Keratinocyte (primary cell): ENCODE data around the gene CRIP3. TPM values are rescaled to one million over a fixed set of nuclear protein-coding genes. Genes with fewer than 3 reads are reported as not detected.

ENCODE experiments used
- DNase-seq: peaks from one replicate; pipeline ENCODE4 v3.0.0-alpha.2; 2011; ENCODE audit warnings: low read depth, missing footprints, low spot score
- FAIRE-seq: peaks from 2 replicates; lab custom pipeline; 2011; peaks lifted over from hg19 to GRCh38; lab: Jason Lieb, UNC
- H2AFZ ChIP-seq: 2 replicates; pipeline ENCODE4 v1.6.0; 2012; ENCODE audit warnings: low read length, control low read depth, inconsistent platforms; ENCODE audit not compliant: control insufficient read depth
- H3K27ac ChIP-seq: 2 replicates; pipeline ENCODE4 v1.5.1; 2011; ENCODE audit warnings: low read length; ENCODE audit not compliant: control insufficient read depth, insufficient read depth
- H3K27me3 ChIP-seq: 3 replicates; pipeline ENCODE4 v1.6.0; 2011; ENCODE audit warnings: low read length; ENCODE audit not compliant: control insufficient read depth, insufficient read depth; ENCODE audit errors: extremely low read depth
- H3K36me3 ChIP-seq, 2 experiments: 2 replicates in 1 of 2; 3 replicates in 1 of 2; pipeline ENCODE4 v1.5.1; 2011; ENCODE audit warnings: low read length in 2 of 2, mild to moderate bottlenecking in 1 of 2; ENCODE audit not compliant: control insufficient read depth in 2 of 2, insufficient read depth in 2 of 2; ENCODE audit errors: extremely low read depth in 1 of 2
- H3K4me1 ChIP-seq: 3 replicates; pipeline ENCODE4 v1.5.1; 2011; ENCODE audit warnings: low read length; ENCODE audit not compliant: control insufficient read depth, insufficient read depth; ENCODE audit errors: extremely low read depth
- H3K4me2 ChIP-seq: 3 replicates; pipeline ENCODE4 v1.6.0; 2011; ENCODE audit warnings: low read depth, low read length; ENCODE audit not compliant: control insufficient read depth, insufficient read depth; ENCODE audit errors: extremely low read depth
- H3K4me3 ChIP-seq, 3 experiments: fragments of 200-600 bp in 1 of 3; sonication (generic) in 1 of 3; 2 replicates in 2 of 3; 3 replicates in 1 of 3; pipeline ENCODE4 v1.5.1; 2011 to 2016; ENCODE audit warnings: low read length in 3 of 3, mild to moderate bottlenecking in 3 of 3, control low read depth in 2 of 3, inconsistent platforms in 1 of 3, low read depth in 1 of 3, mixed read lengths in 1 of 3, mixed run types in 1 of 3, moderate library complexity in 1 of 3; ENCODE audit not compliant: control insufficient read depth in 2 of 3, insufficient read depth in 2 of 3; ENCODE audit errors: extremely low read depth in 1 of 3
- H3K79me2 ChIP-seq: 2 replicates; pipeline ENCODE4 v1.6.0; 2012; ENCODE audit warnings: low read length; ENCODE audit not compliant: control insufficient read depth, insufficient read depth
- H3K9ac ChIP-seq: 3 replicates; pipeline ENCODE4 v1.6.0; 2011; ENCODE audit warnings: low read length; ENCODE audit not compliant: control insufficient read depth, insufficient read depth; ENCODE audit errors: extremely low read depth
- H3K9me1 ChIP-seq: 3 replicates; pipeline ENCODE4 v1.6.0; 2011; ENCODE audit warnings: low read length; ENCODE audit not compliant: control insufficient read depth, insufficient read depth; ENCODE audit errors: extremely low read depth
- H3K9me3 ChIP-seq: 2 replicates; pipeline ENCODE4 v1.5.1; 2012; ENCODE audit warnings: low read depth, low read length; ENCODE audit not compliant: control insufficient read depth
- H4K20me1 ChIP-seq: 3 replicates; pipeline ENCODE4 v1.6.0; 2011; ENCODE audit warnings: low read length; ENCODE audit not compliant: control insufficient read depth, insufficient read depth; ENCODE audit errors: extremely low read depth
- EZH2 ChIP-seq: IDR thresholded peaks from one replicate; pipeline ENCODE4 v1.6.1; 2012; ENCODE audit warnings: inconsistent platforms, mild to moderate bottlenecking, low read length, moderate library complexity
- dilution Hi-C: fragments of 300-500 bp; cut with MboI; formaldehyde crosslinking; loops from one replicate; pipeline ENCODE4 v1.7.0; 2020; ENCODE audit warnings: low sequenced_read_pairs; ENCODE audit not compliant: extremely low pct_ligation_motif_present
- polyA plus RNA-seq, 5 experiments: library from polyadenylated mRNA; depleted of rRNA in 3 of 5; stranded (reverse) in 3 of 5; stranded (forward) in 1 of 5; unstranded in 1 of 5; fragments of >200 nt; gene quantifications; 1 replicate in 1 of 5; 2 replicates in 3 of 5; 3 replicates in 1 of 5; pipeline versions ENCODE4 v1.2.1 to v1.2.3, GENCODE V29; 2011 to 2012; ENCODE audit warnings: missing spikeins in 2 of 5, low read depth in 1 of 5, low replicate concordance in 1 of 5
- TF ChIP-seq, protein P1 (sequence below), 3 experiments: IDR thresholded peaks in 1 of 3; conservative IDR thresholded peaks in 1 of 3; optimal IDR thresholded peaks in 1 of 3; 2 replicates in 2 of 3; 3 replicates in 1 of 3; pipeline versions ENCODE3 to v1.5.1; 2011; ENCODE audit warnings: low read length in 3 of 3, mild to moderate bottlenecking in 3 of 3, moderate library complexity in 2 of 3, control low read depth in 1 of 3, inconsistent platforms in 1 of 3; ENCODE audit not compliant: insufficient read depth in 2 of 3; ENCODE audit errors: extremely low read depth in 1 of 3

CRIP3 gene
- polyA plus RNA-seq, 1 donor (not counting 4 experiments of a cell fraction or from before 2014, with no cell fraction given) = 0.26 TPM

DNA sequence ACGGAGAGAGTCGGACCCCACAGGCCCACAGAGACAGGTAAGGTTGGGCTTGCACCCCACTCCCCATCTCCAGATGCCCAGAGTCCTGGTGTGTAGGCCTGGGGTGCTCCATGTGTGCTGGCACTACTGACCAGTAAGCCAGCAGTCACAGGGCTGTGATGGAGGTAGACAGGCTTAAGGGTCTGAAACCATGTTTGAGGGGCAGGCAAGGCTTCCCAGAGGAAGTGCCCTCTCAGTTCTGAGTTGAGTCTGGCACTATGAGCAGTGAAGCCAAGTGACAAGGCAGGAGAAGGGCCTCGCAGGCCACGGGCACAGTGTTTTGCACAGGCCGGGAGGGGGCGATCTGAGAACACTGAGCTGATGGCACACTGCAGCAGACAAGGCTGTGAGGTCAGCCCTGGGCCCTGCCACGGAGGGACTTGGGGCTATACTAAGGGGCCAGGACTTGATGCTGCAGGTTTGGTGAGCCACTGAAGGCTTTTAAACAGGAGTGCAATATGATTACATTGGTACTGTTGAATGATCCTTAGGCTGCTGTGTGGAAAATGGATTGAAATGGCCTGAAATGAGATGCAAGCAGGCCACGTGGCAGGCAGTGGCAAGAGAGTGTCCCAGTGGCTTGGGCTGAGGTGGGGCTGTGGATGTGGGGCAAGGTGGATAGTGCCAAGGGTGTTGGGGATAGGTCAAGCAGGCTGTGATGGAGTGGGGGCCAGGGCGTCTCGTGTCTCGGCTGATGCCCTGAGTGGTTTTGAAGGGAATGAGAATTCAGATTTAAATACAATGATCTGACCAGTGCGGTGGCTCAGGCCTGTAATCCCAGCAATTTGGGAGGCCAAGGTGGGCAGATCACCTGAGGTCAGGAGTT, 45.1 kb downstream of the CRIP3 start:
- no peak overlapping the region for H3K27ac ChIP-seq
- no peak overlapping the region for H2AFZ ChIP-seq
- TF ChIP-seq, protein P1, sequence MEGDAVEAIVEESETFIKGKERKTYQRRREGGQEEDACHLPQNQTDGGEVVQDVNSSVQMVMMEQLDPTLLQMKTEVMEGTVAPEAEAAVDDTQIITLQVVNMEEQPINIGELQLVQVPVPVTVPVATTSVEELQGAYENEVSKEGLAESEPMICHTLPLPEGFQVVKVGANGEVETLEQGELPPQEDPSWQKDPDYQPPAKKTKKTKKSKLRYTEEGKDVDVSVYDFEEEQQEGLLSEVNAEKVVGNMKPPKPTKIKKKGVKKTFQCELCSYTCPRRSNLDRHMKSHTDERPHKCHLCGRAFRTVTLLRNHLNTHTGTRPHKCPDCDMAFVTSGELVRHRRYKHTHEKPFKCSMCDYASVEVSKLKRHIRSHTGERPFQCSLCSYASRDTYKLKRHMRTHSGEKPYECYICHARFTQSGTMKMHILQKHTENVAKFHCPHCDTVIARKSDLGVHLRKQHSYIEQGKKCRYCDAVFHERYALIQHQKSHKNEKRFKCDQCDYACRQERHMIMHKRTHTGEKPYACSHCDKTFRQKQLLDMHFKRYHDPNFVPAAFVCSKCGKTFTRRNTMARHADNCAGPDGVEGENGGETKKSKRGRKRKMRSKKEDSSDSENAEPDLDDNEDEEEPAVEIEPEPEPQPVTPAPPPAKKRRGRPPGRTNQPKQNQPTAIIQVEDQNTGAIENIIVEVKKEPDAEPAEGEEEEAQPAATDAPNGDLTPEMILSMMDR (optimal IDR thresholded peaks at IDR 0.05 in 1 of 3, IDR thresholded peaks at IDR 0.05 in 1 of 3, conservative IDR thresholded peaks at IDR 0.05 in 1 of 3; ENCODE audit: extremely low read depth in 1 of 3, insufficient read depth in 2 of 3, low read length in 3 of 3) = peak; percentile 93 to 100 (median 95)
- TF ChIP-seq EZH2 = no peak
- no peaks in the 10 kb centered on the region for H3K36me3 ChIP-seq
- no peaks in the 10 kb centered on the region for H4K20me1 ChIP-seq
- FAIRE-seq (no peak), DNase-seq (no peak)
- H3K9me1 ChIP-seq = no peaks in the 10 kb centered on the region
- H3K4me2 ChIP-seq = no peak overlapping the region
- H3K4me1 ChIP-seq = no peaks in the 10 kb centered on the region
- no peak overlapping the region for H3K4me3 ChIP-seq
- dilution Hi-C loops = no loop called here
- no peaks in the 10 kb centered on the region for H3K9me3 ChIP-seq
- H3K79me2 ChIP-seq = no peaks in the 10 kb centered on the region
- H3K9ac ChIP-seq = no peak overlapping the region
- peaks cover 9% of the 10 kb centered on the region for H3K27me3 ChIP-seq

DNA sequence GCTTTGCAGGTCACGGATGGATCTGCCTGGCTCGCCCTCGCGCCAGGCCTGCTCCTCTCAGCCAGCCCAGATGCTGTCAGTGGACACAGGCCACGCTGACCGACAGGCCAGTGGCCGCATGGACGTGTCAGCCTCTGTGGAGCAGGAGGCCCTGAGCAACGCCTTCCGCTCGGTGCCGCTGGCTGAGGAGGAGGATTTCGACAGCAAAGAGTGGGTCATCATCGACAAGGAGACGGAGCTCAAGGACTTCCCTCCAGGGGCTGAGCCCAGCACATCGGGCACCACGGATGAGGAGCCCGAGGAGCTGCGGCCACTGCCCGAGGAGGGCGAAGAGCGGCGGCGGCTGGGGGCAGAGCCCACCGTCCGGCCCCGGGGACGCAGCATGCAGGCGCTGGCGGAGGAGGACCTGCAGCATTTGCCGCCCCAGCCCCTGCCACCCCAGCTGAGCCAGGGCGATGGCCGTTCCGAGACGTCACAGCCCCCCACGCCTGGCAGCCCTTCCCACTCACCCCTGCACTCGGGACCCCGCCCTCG, 45.8 kb downstream of the CRIP3 start:
- DNase-seq = no peak
- no peaks in the 10 kb centered on the region for H3K79me2 ChIP-seq
- no peak for FAIRE-seq
- H3K27ac ChIP-seq = no peak overlapping the region
- no peak overlapping the region for H3K9ac ChIP-seq
- peaks cover 3% of the 10 kb centered on the region for H3K27me3 ChIP-seq
- dilution Hi-C loops = no loop called here
- H2AFZ ChIP-seq = no peak overlapping the region
- H3K4me2 ChIP-seq = no peak overlapping the region
- H3K9me1 ChIP-seq = no peaks in the 10 kb centered on the region
- H3K9me3 ChIP-seq = no peaks in the 10 kb centered on the region
- H4K20me1 ChIP-seq = no peaks in the 10 kb centered on the region
- TF ChIP-seq, protein P1 (optimal IDR thresholded peaks at IDR 0.05 in 1 of 3, IDR thresholded peaks at IDR 0.05 in 1 of 3, conservative IDR thresholded peaks at IDR 0.05 in 1 of 3; ENCODE audit: extremely low read depth in 1 of 3, insufficient read depth in 2 of 3, low read length in 3 of 3) = no peak
- no peak for TF ChIP-seq EZH2
- no peaks in the 10 kb centered on the region for H3K36me3 ChIP-seq
- no peaks in the 10 kb centered on the region for H3K4me1 ChIP-seq
- no peak overlapping the region for H3K4me3 ChIP-seq
